ENCODE data around the gene GPR3.

GPR3 gene

DNA sequence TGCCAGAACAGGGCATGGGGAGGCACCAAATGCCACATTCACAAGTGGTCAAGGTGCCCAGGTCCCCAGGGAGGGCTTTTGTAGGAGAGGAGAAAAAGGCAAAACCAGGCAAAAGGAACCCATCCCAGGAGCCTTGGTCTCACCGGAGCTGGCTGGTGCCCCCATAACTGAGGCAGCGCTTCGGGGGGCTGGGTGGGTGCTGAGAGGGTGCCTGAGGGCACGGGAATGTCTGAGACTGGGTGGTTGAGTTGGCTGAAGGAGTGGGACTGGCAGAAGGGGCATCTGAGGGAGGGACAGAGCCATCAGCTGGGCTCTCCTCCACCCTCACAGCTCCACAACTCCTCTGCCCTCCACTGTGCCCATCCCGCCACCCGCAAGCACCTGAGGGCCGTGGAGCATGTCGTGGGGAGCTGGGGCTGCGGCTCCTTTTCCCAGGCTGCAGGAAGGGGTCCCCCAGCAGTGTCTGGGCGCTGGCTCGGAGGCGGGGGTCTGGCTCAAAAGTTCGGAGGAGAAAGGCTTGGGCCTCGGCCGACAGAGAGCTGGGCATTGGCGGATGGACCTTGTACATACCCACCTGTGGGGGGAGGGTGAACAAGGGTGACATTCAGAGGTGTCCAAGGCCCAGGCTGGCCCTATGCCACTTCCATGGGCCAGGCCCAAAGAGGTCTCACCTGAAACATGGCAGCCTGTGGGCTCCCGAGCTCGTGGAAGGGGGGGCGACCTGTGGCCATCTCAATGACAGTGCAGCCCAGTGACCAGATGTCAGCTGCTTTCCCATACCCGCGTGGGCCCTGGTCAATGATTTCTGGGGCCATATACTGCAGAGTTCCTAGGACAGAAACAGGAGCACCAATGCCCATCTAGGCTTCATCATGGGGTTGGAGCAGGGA, 34.1 kb upstream of the GPR3 start:
- DNase-seq (ENCODE audit: insufficient read length, low spot score) (no peak), FAIRE-seq (no peak)

DNA sequence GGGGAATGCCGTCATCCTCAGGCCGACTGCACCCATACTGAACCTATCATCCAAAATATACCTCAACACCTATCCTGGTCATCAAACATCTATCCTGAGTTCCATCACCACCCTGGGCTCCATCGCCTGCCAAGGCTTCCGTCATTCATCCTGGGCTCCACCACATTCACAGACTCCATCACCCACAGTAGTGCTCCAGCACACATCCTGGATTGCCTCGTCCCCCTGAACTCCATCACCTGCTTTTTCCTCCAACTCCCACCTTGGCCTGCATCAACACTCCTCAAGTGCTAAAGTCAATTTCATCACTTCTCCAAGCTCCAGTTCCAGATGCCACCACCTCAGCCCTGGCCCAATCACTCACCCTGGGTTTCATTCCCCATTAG, 33.5 kb upstream of the GPR3 start:
- DNase-seq (ENCODE audit: insufficient read length, low spot score): no peak
- no peak for FAIRE-seq

DNA sequence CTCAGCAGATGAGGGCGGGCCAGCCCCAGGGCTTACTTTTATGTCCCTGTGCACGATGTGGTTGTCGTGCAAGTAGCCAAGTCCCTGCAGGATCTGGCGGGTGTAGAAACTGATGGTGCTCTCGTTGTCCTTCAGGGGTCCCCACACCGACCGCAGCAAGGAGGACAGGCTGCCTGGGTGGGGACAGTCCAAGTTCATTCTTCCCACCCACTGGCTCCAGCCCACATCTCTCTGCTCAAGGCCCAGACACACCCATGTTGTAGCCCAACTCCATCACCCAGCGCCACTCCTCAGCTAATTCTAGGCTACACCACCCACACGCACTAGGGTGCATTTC, 32.6 kb upstream of the GPR3 start:
- DNase-seq (ENCODE audit: insufficient read length, low spot score) (no peak), FAIRE-seq (no peak)

DNA sequence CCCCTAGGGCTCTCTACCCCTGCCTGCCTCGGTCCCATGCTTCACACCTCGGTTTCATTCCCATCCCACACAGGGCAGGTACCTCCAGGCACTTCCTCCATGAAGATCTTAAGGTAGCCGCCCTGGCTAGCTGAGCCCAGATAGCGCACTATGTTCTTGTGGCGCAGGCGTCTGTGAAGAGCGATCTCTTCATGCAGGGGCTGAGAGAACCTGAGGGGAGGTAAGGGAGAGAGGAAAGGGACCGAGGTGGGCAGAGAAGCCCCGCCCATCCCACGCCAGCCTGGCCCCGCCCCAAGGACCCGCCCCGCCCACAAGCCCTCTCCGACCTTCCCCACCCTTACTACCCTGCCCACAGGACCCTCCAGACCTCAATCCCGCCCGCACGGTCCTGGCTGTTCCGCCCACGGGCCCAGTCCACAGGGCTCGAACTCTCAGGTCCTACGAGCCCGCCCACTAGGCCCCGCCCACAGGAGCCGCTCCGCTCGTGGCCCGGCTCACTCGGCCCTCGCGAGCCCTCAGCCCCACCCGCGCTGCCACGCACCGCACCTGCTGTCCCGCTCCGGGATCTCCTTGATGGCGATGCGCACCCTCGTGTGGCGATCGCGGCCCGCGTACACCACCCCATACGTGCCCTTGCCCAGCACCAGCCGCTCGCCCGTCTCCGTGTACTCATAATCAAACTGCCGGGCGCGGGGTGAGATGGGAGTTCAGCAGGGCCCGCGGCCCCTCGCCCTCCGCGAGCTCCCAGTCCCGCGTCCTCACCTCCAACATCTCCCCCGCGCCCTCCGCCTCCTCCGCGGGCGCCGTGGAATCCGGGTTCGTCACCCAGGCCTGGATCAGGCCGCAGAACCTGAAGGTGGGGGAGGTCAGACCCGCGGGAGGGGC, 32.0 kb upstream of the GPR3 start:
- no peak for DNase-seq (ENCODE audit: insufficient read length, low spot score)

DNA sequence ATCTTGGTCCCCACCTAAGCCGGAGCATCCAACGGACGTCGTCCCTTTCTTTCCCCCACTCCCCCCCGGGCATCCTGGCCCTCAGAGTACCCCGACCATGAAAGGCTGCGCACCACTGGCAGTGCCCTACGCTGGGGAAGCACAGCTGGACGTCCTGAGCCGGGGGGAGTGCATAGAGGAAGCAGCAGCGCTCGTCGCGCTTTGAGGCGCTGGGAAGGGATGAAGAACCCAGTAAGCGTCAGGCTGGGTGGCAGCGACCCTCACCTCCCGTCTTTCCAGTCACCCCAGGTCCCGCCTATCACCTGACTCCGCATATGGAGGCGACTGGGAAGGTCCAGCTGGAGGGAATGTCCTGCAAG, 31.4 kb upstream of the GPR3 start:
- no peak for FAIRE-seq
- DNase-seq (ENCODE audit: insufficient read length, low spot score): no peak

More for the DNA sequence above, 32.0 kb upstream of the GPR3 start:
- FAIRE-seq: peak; percentile 68

DNA sequence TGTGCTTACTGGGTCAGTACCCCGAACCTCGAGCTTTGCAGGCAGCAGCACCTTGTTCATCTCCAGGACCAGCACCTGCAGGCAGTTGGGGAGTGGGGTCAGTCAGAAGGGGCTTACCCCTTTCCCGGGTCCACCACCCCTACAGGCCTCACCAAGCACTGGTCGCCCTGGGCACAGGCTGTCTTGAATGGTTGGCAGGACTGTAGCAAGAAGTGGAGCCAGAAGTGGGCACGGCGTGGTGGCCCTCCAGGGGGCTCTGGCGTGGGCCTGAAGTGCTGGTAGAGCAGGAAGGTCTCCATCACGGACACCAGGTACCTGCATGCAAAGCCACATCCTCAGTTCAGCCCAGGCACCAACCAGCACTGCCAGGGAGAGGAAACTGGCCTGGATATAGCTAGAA, 30.9 kb upstream of the GPR3 start:
- FAIRE-seq (no peak), DNase-seq (ENCODE audit: insufficient read length, low spot score) (no peak)

DNA sequence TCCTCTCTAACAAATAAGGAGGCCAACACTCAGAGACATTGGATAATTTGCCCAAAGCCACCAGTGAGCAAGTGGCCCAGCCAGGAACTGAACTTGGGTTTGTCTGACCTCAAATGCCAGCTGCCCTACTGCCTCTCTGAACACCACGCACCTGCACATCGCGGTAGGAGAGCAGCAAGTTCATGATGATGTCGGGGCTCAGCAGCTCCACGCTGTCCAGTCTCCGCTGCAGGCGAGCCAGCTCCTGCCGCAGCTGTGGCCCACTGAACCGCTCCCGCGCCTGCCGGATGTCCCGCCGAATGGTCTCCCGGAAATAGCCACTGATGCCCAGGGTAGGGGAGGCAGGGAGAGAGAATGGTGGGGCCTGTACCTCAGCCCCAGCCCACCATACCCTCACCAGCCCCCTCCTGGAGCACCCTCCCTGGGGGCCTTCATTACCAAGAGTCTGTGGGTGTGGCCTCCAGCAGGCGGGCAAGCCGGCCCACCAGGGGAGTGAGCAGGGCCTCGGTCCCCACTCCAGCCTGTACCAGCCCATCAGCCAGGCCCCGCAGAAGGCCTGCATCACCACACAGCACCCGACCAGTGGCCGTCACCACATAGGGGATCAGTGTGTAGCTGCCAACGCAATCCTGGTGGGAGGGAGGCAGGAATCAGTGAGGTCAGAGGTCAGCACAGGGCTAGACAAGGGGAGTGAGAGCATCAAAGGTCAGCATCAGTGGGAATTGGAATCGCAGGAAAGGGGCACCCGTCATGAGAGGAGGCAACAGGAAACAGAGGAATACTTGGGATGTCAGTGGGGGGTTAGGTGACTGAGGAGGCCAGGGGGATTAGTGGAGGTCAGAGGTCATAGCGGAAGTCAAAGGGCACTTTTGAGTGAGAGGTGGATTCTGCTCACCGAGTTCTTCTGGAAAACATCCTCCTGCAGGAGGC, 28.4 kb upstream of the GPR3 start:
- FAIRE-seq (no peak), DNase-seq (ENCODE audit: insufficient read length, low spot score) (no peak)

DNA sequence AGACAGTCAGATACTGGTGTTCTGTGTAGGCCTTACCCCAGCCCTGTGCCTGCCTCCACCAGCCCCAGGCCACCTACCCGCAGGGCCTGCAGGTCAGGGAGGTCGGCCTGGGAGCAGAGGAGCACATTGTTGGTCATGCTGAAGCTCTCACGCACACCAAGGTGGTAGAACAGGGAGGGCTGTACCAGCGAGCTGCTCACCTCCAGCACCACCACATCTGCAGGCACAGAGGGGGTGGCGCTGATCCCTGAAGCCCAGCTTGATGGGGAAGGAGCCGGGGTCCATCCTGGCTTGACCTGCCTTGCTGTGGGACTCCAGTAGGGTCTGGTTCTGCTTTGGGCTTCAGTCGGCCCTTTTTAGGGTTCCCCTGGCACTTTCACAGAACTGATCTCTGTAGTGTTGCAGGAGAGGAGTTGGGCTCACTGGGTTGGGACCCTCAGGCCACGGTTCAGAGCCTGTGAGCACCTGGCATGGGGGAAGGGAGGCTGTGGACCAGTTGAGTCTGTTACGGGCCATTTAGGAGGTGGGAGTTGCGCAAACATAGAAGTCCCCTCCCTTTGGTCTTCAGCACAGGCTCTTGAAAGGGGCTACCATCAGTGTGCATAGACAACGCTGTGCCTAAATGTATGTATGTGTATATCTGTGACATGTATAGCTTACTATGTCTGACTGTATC, 27.6 kb upstream of the GPR3 start:
- FAIRE-seq: no peak
- no peak for DNase-seq (ENCODE audit: insufficient read length, low spot score)

DNA sequence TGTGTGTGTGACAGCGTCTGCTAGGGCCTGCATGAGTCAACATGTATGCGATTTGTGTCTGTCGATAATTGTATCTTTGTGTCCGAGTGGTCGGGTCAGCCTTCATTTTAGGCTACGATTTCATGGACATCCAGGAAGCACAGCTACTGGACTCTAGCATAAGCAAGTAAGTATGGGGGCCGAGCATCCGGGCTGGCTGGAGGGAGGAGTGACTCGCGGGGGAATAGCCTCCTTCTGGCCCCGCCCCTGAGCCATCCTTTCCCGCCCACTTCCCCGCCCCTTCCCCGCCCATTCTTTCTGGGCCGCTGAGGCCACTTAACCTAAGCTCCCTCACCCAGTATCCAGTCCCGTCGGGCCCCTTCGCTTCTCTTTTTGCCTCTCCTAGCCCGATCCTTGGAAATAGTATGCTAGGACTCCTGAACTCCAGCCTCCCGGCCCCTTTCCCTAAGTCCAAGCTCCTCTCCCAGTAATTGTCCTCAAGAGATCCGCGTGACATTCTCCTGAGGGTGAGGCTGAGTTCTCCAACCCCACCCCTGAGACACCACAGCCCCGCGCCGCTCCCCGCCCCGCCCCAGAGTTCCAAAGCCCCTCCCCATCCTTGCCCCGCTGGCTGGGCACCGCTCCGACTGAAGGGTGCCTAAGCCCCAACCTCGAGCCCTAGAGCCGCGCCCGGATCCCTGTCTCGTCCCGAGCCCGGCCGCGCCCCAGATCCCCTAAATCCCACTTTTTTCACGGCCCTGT, 26.9 kb upstream of the GPR3 start:
- FAIRE-seq: peak; percentile 96
- peak; percentile 98 for DNase-seq (ENCODE audit: insufficient read length, low spot score)

DNA sequence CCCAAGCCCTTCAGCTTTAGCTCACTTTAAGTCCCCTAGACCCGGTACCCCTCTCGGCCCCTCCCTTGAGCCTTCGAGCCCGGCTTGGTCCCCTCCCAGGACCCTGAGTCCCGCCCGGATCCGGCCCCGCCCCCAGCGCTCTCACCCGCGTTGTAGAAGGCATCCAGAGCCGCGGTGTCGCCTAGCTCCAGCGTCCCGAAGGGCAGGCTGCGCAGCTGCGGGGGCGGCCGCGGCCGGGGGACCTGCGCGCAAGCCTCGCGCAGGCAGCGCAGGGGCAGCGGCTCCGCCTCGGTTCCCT, 26.4 kb upstream of the GPR3 start:
- no peak for FAIRE-seq
- DNase-seq (ENCODE audit: insufficient read length, low spot score): peak; percentile 71

DNA sequence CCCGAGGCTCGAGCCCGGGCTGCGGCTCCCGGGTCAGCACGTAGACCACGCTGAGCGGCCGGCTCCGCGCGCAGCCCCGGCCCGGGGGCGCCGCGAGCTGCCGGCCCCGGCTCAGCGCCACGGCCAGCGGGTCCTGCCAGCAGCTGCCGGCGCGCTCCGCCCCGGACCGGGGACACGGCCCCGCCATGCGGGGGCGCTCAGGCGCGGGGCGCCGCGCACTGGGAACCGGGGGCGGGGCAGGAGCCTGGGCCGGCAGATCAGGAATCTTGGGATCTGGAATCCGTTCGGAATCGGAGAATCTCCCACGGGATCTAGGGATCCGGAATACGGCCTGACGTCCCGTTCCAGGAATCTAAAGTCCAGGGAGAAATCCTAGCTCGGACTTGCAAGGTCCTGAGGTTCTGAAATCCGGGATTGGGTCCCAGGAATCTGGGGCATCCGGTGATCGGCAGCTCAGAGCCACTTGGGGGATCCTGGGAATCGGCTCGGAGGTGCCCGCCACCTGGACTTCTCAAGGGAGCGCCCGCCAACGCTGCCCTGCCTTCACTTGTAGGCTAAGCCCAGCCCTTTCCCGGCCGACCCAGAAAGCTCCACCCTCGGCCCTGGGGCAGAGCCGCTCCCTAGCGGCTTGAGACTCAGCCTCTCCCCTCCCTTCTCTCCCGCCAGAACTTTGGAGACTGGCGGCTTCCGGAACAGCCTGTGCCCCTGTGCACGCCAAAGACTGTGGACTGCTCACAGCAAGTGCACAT, 25.8 kb upstream of the GPR3 start, which contains the start of gene MAP3K6:
MAP3K6 (minus strand) TSS at position 551 of the 749 bp plus-strand sequence; CDS start at position 187, 364 bp downstream.
- peak; percentile 54 for DNase-seq (ENCODE audit: insufficient read length, low spot score)
- FAIRE-seq: peak; percentile 4

DNA sequence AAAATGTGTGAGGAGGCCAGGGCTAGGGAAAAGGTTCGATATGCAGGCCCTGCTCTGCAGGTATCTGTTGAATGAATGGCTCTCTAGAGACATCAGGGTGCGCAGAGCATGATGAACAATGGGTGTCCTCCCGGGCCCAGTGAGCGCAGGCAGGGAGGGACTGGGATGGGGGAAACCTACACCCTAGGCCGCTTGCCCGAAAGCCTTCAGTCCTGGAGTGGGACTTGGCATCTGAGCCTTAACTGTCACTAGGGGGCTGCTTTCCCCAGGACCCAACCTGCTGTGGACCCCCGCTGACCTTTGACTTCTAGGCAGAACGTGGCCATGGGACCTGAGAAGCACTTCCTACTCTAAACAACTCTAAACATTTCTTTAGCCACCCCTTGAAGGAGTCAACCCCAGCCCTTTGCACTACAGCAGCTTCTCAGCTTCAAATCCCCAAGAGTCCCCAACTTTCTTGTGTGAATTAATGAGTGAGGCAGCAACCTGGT, 25.2 kb upstream of the GPR3 start:
- DNase-seq (ENCODE audit: insufficient read length, low spot score): no peak
- no peak for FAIRE-seq

DNA sequence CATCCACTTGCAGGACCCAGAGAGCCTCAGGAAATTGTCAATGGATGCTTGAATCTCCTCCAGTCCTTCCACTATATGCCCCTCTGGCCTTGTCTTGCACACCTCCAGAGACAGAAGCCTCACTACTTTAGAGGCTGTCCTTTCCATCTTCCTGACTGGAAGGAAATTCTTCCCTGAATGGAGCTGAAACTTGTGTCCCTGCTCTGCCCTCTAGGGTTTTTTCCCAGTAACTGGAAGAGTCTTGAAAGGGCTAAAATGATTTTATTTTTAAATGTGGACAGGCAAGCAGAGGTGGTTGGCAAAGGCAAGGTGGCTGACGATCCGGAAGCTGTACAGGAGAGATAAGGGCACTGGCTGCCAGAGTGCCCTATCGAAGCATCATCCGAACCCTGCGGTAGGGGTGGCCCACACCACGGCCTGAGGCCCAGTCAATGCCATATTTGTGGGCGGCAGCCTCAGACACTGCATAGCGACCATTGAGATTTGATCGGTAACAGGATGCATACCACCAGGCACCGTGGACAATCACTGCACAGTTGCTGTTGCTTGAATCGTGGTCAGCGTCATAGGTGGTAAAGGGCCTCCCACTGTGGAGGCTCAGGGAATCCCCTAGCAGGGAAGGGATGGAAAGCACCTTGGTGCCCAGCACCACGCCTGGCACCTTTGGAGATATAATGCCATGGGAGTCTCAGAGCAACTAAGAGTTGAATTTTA, 23.4 kb upstream of the GPR3 start:
- DNase-seq (ENCODE audit: insufficient read length, low spot score) (no peak), FAIRE-seq (no peak)

DNA sequence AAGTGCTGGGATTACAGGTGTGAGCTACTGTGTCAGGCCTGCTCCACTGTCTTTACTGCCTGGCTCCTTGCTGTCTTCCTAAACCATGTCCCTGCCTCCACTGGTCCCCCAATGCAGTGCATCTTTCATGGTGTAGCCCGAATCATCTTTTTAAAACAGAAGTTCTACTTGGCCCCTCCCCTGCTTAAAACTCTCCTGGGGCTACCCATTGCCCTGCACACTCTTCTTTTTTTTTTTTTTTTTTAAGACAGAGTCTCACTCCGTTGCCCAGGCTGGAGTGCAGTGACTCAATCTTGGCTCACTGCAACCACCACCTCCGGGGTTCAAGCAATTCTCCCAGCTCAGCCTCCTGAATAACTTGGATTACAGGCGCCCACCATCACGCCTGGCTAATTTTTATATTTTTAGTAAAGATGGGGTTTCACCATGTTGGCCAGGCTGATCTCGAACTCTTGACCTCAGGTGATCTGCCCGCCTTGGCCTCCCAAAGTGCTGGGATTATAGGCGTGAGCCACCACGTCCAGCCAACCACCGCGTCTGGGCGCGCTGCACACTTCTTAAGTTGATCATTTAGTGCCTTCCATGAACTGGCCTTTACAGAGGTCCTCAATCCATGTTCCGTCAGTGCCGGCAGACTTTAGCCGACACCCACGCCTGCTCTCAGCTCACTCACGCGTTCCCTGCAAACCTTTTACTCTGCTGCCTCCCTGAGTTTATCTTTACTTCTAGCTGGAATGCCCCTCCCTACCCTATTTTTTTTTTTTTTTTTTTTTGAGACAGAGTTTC, 20.2 kb upstream of the GPR3 start:
- DNase-seq (ENCODE audit: insufficient read length, low spot score): no peak
- no peak for FAIRE-seq

DNA sequence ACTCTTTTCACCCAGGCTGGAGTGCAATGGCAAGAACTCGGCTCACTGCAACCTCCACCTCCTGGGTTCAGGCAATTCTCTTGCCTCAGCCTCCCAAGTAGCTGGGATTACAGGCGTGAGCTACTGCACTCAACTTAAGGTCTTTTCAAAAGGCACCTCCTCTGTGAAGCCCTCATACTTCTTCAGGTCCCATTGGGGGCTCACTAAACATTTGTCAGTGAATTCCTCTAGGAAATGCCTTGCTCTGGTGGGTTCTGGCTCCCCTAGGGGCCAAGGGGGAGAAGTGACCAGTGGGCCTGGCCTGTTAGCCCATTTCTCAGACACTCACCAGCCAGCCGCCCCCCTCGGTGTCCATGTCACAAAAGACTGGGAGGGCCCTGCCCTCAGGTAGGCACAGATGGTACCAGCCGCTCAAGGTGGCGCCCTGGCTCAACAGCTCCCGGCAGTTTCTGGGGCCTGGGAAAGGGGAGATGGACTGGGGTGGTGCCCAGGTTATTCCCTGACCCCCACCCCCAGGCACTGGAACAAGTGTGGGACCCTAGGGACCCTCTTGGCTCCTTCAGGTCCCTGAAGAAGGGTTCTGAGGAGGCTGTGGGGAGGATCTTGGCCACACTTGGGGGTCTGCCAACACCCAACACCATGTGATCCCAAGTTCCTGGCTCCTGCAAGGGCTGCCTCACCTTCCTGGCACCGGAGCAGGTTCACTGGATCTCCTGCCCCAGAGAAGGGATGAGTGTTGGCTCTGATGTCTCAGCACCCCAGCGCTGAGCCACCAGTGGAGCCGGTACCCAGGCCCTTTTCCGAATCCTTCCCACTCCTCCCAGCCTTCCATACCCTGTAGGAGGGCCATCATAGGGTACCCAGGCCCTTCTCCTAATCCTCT, 19.4 kb upstream of the GPR3 start:
- no peak for FAIRE-seq
- no peak for DNase-seq (ENCODE audit: insufficient read length, low spot score)

DNA sequence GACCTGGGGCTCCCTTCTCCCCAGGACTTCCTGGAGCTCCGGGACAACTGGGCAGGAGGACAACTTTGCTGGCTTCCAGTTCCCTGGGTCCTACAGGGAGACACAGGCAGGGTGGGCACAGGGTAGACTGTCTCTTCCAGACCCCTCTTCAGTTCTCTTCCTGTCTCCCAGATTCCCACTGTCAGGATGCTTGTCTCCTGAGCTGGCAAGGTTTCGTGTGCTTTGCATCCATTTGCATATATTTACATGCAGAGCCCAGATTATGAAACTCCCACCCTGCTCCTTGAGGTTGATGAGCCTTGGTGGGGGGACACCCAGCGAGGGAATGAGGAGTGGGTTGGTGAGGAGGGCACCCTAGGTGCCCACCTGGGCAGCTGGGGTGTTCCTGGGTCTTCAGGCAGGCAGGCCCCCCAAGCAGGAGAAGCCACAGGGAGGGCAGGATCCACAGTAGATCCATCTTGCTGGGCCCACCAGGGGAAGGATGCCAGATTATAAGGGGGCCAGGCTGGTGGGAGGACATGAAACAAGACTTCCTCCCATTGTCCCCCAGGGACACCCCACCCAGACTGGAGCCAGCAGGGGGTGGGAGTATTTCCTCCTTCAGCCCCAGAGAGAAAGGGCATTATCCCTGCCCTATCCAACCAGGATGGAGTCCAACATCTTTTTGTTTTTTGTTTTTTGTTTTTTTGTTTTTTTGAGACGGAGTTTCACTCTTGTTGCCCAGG, 17.9 kb upstream of the GPR3 start, which contains the start of gene FCN3:
FCN3 (minus strand) TSS at position 463 of the 725 bp plus-strand sequence; CDS start at position 457, 6 bp downstream.
- FAIRE-seq: no peak
- DNase-seq (ENCODE audit: insufficient read length, low spot score): no peak

Data from GM19239 (cell line).